ENCODE results near the gene EHD4. TPM values are rescaled to one million over a fixed set of nuclear protein-coding genes. Genes with fewer than 3 reads are reported as not detected.

Gene EHD4
- 10 to 100 TPM; 18.4 to 22.6 TPM for total RNA-seq

GRCh38 chr15:41972253-41973242 is at the start of gene EHD4:
TSS of gene EHD4 (minus strand) at chr15:41972557. CDS start at chr15:41972494, 63 bp downstream.
- H3K4me1 ChIP-seq (replicated peaks), result no peaks in the 10 kb centered on the region
- 2% methylated on average over 69 of the region's 72 CpGs for WGBS
- intact Hi-C loops (cut with DNase I), result no loop called here
- TF ChIP-seq POLR2AphosphoS5 (IDR thresholded peaks at IDR 0.05) (peak; percentile 98), CTCF (IDR thresholded peaks at IDR 0.05) (peak in 3 of 4 experiments; percentile 16 to 58 (median 54)), POLR2A (IDR thresholded peaks at IDR 0.05) (peak; percentile 98)
- no peaks in the 10 kb centered on the region for H3K9me3 ChIP-seq
- H3K27ac ChIP-seq, result peak within 1 kb of the TSS; percentile 88 to 90
- peak within 1 kb of the TSS; percentile 83 to 90 for H3K4me3 ChIP-seq
- H3K27me3 ChIP-seq (replicated peaks; ENCODE audit: insufficient read depth), result no peaks in the 10 kb centered on the region
- DNase-seq (ENCODE audit: low spot score), result peak; percentile 99
- H3K36me3 ChIP-seq, result no peaks in the 10 kb centered on the region

GRCh38 chr15:42021593-42021992 is 49.2 kb upstream of the EHD4 start:
- Histone ChIP-seq H3K27me3 (replicated peaks; ENCODE audit: insufficient read depth) (no peaks in the 10 kb centered on the region), H3K9me3 (no peaks in the 10 kb centered on the region), H3K4me1 (replicated peaks) (no peaks in the 10 kb centered on the region), H3K27ac (no peak overlapping the region), H3K36me3 (no peaks in the 10 kb centered on the region), H3K4me3 (no peak overlapping the region)
- no peak for DNase-seq (ENCODE audit: low spot score)
- WGBS, result 90% methylated on average over 5 of the region's 5 CpGs
- intact Hi-C loops (cut with DNase I), result no loop called here
- TF ChIP-seq CTCF (IDR thresholded peaks at IDR 0.05), result no peak

- Histone ChIP-seq H3K36me3 (no peaks in the 10 kb centered on the region), H3K9me3 (no peaks in the 10 kb centered on the region), H3K27me3 (replicated peaks; ENCODE audit: insufficient read depth) (no peaks in the 10 kb centered on the region), H3K4me3 (no peak within 1 kb of the TSS), H3K4me1 (replicated peaks) (no peaks in the 10 kb centered on the region), H3K27ac (no peak within 1 kb of the TSS)
- no peak for DNase-seq (ENCODE audit: low spot score)
- intact Hi-C loops (cut with DNase I), result no loop called here
- no peak for TF ChIP-seq CTCF (IDR thresholded peaks at IDR 0.05)
- no peak for TF ChIP-seq POLR2AphosphoS5 (IDR thresholded peaks at IDR 0.05)
- no peak for TF ChIP-seq POLR2A (IDR thresholded peaks at IDR 0.05)
- 95% methylated on average over 5 of the region's 5 CpGs for WGBS
These were observed 48.4 kb upstream of the EHD4 start, which contains the start of gene PLA2G4E for GRCh38 chr15:42020713-42021273. TSS of gene PLA2G4E (minus strand) at chr15:42021042. CDS start at chr15:42021030, 12 bp downstream.

GRCh38 chr15:42018306-42019224 is 46.2 kb upstream of the EHD4 start:
- no peak for DNase-seq (ENCODE audit: low spot score)
- H3K4me3 ChIP-seq, result no peak overlapping the region

More at GRCh38 chr15:42018306-42019224, 46.2 kb upstream of the EHD4 start:
- H3K27ac ChIP-seq, result no peak overlapping the region
- TF ChIP-seq CTCF (IDR thresholded peaks at IDR 0.05) (no peak), POLR2A (IDR thresholded peaks at IDR 0.05) (no peak), POLR2AphosphoS5 (IDR thresholded peaks at IDR 0.05) (no peak)
- H3K36me3 ChIP-seq, result no peaks in the 10 kb centered on the region
- no peaks in the 10 kb centered on the region for H3K9me3 ChIP-seq
- no peaks in the 10 kb centered on the region for H3K27me3 ChIP-seq (replicated peaks; ENCODE audit: insufficient read depth)
- intact Hi-C loops (cut with DNase I), result no loop called here
- H3K4me1 ChIP-seq (replicated peaks), result no peaks in the 10 kb centered on the region
- WGBS, result 44% methylated on average over 4 of the region's 6 CpGs
